ENCODE results near the gene ARHGEF28. TPM values are rescaled to one million over a fixed set of nuclear protein-coding genes. Genes with fewer than 3 reads are reported as not detected.

The ARHGEF28 gene
- total and polyA plus RNA-seq, 5 donors, result 1.1 to 1.7 (median 1.4) TPM

DNA sequence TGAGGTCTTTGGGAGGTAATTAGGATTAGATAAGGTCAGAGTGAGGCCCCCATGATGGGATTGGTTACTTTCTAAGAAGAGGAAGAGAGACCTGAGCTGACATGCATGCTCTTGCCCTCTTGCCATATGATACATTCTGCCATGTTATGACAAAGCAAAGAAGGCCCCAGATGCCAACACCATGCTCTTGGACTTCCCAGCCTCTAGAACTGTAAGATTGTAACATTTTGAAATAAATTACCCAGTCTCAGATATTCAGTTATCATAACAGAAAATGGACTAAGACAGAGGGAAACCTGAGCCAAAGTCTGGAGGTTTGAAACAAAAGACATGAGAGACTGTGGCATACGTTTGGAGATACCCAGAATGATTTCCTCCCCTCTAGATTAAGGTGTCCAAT is 318.6 kb downstream of the ARHGEF28 start:
- WGBS, result 80% methylated on average over 1 of the region's 1 CpG
- ATAC-seq, result no peak

DNA sequence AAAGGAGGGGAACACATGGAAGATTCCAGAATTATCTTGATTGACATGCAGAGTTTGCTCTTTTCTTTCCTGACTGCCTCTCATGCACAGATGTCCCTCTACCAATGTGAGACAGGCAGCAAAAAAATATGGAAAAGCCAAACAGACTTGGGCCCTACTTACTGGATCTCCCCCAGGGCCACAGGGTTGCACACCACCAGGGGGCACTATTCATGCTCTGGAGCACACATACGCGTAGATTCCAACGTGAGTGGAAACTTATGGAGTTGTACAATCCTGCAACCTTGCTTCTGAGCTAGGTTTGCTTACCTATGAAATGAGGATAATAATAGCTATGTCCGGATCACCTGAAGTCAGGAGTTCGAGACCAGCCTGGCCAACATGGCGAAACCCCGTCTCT is 319.5 kb downstream of the ARHGEF28 start:
- no peak for DNase-seq
- ATAC-seq, result no peak
- H3K4me3 ChIP-seq (ENCODE audit: low read length), result no peak overlapping the region
- no peaks in the 10 kb centered on the region for H3K4me1 ChIP-seq (ENCODE audit: control insufficient read depth, insufficient read depth, low read length)
- 91% methylated on average over 7 of the region's 7 CpGs for WGBS
- no peak overlapping the region for H3K27ac ChIP-seq (ENCODE audit: low read length)
- no peaks in the 10 kb centered on the region for H3K27me3 ChIP-seq (ENCODE audit: control insufficient read depth, insufficient read depth)
- intact Hi-C loops (cut with DNase I), result no loop called here
- H3K9me3 ChIP-seq (ENCODE audit: control insufficient read depth, low read length), result no peaks in the 10 kb centered on the region

More for the DNA sequence above, 318.6 kb downstream of the ARHGEF28 start:
- H3K4me1 ChIP-seq (ENCODE audit: control insufficient read depth, insufficient read depth, low read length), result no peaks in the 10 kb centered on the region
- H3K27me3 ChIP-seq (ENCODE audit: control insufficient read depth, insufficient read depth), result no peaks in the 10 kb centered on the region
- H3K9me3 ChIP-seq (ENCODE audit: control insufficient read depth, low read length), result no peaks in the 10 kb centered on the region
- no peak overlapping the region for H3K27ac ChIP-seq (ENCODE audit: low read length)
- H3K4me3 ChIP-seq (ENCODE audit: low read length), result no peak overlapping the region
- intact Hi-C loops (cut with DNase I), result no loop called here
- DNase-seq, result no peak

DNA sequence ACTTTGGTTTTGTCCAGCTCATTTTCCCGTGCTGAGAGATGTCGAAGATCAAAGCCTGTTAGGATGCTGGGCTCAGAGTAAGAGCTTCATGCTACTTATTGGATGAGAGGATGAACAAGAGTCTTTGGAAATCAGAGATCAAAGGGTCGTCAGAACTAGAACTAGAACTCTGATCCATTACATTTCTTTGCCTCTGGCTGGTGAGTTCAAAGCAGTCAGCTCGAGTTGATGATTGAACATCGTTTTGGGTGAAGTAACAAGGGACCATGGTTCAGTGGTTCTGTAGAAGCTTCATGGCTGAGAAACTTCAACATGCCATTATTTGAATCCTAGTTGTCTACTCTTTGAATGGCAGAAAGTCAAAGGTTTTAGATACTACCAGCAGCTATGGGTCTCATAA is 320.3 kb downstream of the ARHGEF28 start:
- intact Hi-C loops (cut with DNase I), result no loop called here
- ATAC-seq (no peak), DNase-seq (no peak)
- no peaks in the 10 kb centered on the region for H3K27me3 ChIP-seq (ENCODE audit: control insufficient read depth, insufficient read depth)
- no peak overlapping the region for H3K27ac ChIP-seq (ENCODE audit: low read length)
- no peak overlapping the region for H3K4me3 ChIP-seq (ENCODE audit: low read length)
- 89% methylated on average over 5 of the region's 5 CpGs for WGBS
- H3K9me3 ChIP-seq (ENCODE audit: control insufficient read depth, low read length), result no peaks in the 10 kb centered on the region
- no peaks in the 10 kb centered on the region for H3K4me1 ChIP-seq (ENCODE audit: control insufficient read depth, insufficient read depth, low read length)

DNA sequence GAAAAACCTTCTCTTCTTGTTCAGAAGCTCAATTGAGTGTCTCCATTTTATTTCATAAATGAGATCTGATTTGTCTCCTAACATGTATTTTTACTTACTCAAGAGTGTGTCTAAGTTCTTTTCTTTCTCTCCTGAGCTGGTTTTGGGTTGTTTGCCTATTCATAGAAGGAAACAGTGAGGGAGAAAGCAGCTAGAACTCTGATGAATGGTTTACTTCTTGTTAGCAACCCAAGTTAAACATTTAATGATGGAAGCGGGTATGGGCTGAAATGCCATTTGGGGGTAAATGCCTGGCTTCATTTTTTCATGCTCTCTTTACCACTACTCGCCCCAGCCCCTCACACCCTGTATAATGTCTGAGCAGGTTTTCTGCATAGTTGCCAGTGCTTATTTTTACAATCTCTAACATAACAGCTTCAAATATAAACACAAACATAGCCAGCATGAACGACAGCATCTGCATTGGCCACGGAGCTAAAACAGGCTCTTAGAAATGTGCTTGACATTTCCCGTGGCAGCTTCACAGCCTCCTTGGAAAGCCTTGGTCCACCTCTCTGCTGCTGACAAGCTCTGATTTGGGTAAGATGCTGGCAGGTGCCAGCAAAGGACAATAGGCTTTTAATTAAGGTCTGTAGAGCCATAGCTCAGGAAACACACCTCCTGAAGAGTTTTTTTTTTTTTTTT is 321.1 kb downstream of the ARHGEF28 start:
- intact Hi-C loops (cut with DNase I), result no loop called here
- ATAC-seq, result no peak
- Histone ChIP-seq H3K4me1 (ENCODE audit: control insufficient read depth, insufficient read depth, low read length) (no peaks in the 10 kb centered on the region), H3K9me3 (ENCODE audit: control insufficient read depth, low read length) (no peaks in the 10 kb centered on the region), H3K27ac (ENCODE audit: low read length) (no peak overlapping the region), H3K4me3 (ENCODE audit: low read length) (no peak overlapping the region), H3K27me3 (ENCODE audit: control insufficient read depth, insufficient read depth) (no peaks in the 10 kb centered on the region)
- no peak for DNase-seq
- WGBS, result 40% methylated on average over 5 of the region's 5 CpGs

DNA sequence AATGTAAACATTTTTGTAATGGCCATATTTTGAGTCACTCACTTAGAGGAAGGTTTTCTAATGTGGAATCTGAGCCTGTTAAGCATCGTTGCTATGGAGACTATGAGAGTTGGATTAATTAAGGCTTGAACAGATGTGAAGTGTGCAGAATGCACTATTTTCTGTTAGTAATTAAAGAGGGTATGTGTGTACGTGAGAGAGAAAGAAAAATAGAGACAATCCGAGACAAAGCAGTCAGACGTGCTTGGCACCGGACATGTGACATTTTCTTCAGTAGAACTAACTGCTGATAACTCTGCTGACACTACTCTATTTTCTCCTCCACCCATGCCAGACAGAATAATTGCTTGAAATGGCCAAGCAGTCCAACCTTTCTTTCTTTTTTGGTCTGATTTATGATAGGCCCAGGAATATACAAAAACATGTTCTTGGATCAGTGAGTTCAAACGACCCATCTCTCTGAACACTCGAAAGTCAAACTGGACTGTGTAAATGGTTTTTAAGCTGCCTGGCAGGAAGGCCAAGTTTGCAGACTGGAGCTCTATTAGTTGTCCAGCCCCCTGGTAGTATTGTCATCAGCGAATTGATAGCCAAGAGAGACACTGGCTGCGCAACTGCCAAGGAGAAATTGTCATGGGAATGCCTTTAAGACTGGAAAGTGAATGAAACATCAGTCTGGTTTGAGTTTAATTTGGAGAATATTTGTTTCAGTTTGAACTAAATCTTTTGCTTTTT is 322.1 kb downstream of the ARHGEF28 start:
- H3K27ac ChIP-seq (ENCODE audit: low read length), result no peak overlapping the region
- 50% methylated on average over 9 of the region's 9 CpGs for WGBS
- ATAC-seq, result peak; percentile 46 to 50

DNA sequence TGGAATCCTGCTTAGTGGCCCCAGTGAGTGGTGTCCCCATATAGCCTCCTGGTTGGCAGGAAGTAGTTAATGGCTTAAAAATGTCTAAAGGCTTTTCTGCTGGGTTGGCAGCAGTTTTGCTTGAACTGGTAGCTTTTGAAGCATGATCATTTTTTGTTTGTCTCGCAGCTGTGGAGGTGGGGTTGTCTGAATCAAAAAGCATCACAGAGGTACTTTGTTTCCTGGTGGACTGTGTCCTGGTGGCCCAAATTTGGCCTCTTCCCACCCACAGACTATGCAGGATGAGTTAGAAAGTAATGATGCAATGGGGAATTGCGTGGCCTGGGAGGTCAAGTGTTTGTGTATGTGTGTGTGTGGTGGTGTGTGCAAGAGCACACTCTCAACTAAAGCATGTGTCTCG is 322.7 kb downstream of the ARHGEF28 start:
- no peaks in the 10 kb centered on the region for H3K4me1 ChIP-seq (ENCODE audit: control insufficient read depth, insufficient read depth, low read length)
- no peak for DNase-seq
- peak in 1 of 2 donors; percentile 43 for ATAC-seq
- no peak overlapping the region for H3K27ac ChIP-seq (ENCODE audit: low read length)
- H3K9me3 ChIP-seq (ENCODE audit: control insufficient read depth, low read length), result no peaks in the 10 kb centered on the region
- no peaks in the 10 kb centered on the region for H3K27me3 ChIP-seq (ENCODE audit: control insufficient read depth, insufficient read depth)
- 47% methylated on average over 3 of the region's 3 CpGs for WGBS
- intact Hi-C loops (cut with DNase I), result no loop called here
- no peak overlapping the region for H3K4me3 ChIP-seq (ENCODE audit: low read length)

More for the DNA sequence above, 322.1 kb downstream of the ARHGEF28 start:
- no peaks in the 10 kb centered on the region for H3K9me3 ChIP-seq (ENCODE audit: control insufficient read depth, low read length)
- DNase-seq, result peak in 2 of 3 donors; percentile 22 to 62
- H3K27me3 ChIP-seq (ENCODE audit: control insufficient read depth, insufficient read depth), result no peaks in the 10 kb centered on the region
- H3K4me1 ChIP-seq (ENCODE audit: control insufficient read depth, insufficient read depth, low read length), result no peaks in the 10 kb centered on the region
- no peak overlapping the region for H3K4me3 ChIP-seq (ENCODE audit: low read length)
- intact Hi-C loops (cut with DNase I), result no loop called here

DNA sequence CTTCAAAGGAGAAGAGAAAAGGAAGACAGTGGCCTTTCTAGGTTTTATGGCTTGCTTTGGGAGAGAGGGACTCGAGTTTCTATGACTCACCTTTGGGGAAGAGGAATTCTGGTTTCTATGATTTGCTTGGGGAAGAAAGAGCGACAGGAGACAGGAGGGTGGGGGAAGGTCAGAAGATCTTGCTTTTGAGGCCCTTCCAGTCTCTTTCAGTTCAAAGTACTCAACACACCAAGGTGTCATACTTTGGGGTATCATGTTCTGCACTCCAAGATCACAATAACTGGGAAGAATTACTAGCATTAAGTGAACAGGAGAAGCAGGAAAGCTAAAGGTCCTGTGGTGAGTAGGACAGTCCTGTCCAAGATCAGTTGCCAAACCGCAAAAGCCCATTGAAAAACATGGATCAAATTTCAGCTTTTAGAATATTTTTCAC is 324.5 kb downstream of the ARHGEF28 start:
- Histone ChIP-seq H3K4me3 (ENCODE audit: low read length) (no peak overlapping the region), H3K9me3 (ENCODE audit: control insufficient read depth, low read length) (no peaks in the 10 kb centered on the region), H3K27ac (ENCODE audit: low read length) (no peak overlapping the region), H3K4me1 (ENCODE audit: control insufficient read depth, insufficient read depth, low read length) (peaks cover 2% of the 10 kb centered on the region), H3K27me3 (ENCODE audit: control insufficient read depth, insufficient read depth) (no peaks in the 10 kb centered on the region)
- no peak for ATAC-seq
- no peak for DNase-seq
- 91% methylated on average over 3 of the region's 3 CpGs for WGBS
- intact Hi-C loops (cut with DNase I), result no loop called here

DNA sequence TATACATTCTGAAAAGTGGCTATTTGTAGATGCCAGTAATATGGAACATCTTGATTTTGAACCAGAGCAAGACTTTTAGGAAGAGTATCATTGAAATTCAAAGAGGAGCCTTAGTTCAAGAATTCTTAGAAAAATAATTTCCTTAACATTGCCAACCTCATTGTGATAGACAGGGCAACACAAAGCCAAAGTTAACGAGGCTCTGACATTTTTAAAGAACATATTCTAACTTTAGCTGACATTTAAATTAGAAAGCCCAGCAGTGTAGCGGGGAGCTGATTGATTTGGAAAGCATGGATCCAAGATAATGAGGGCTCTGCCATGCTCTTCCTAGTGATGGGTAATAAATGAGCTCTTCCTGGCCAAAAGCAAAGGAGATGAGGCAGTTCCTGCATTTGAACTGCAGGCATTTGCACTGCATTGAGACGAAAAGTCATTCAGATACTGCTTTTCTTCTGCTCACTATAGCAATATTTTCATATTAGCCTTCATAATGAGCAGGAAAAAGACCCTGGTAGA is 325.0 kb downstream of the ARHGEF28 start:
- intact Hi-C loops (cut with DNase I), result no loop called here
- H3K4me1 ChIP-seq (ENCODE audit: control insufficient read depth, insufficient read depth, low read length), result peaks cover 2% of the 10 kb centered on the region
- H3K27me3 ChIP-seq (ENCODE audit: control insufficient read depth, insufficient read depth), result no peaks in the 10 kb centered on the region
- ATAC-seq (no peak), DNase-seq (no peak)
- no peaks in the 10 kb centered on the region for H3K9me3 ChIP-seq (ENCODE audit: control insufficient read depth, low read length)
- no peak overlapping the region for H3K27ac ChIP-seq (ENCODE audit: low read length)
- 92% methylated on average over 3 of the region's 3 CpGs for WGBS
- no peak overlapping the region for H3K4me3 ChIP-seq (ENCODE audit: low read length)

DNA sequence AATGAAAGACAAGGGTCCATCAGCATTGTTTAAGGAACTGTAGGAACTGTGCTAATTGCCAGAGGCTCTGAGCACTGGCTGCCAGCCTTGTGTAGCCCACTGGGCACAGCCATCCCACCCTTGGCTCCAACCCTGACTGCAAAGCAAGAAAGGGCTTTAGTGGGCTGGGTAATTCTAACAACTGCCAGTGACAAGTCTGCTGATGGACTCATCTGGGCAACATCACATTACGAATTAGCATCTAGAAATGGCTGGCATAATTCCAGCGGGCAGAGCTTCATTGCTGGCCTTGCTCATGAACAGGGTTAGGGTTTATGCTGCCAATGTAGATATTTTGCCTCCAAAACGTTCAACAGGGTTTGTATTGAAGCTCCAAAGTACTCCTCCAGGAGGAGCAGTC is 326.9 kb downstream of the ARHGEF28 start:
- ATAC-seq (no peak), DNase-seq (no peak)
- Histone ChIP-seq H3K4me3 (ENCODE audit: low read length) (no peak overlapping the region), H3K9me3 (ENCODE audit: control insufficient read depth, low read length) (no peaks in the 10 kb centered on the region), H3K4me1 (ENCODE audit: control insufficient read depth, insufficient read depth, low read length) (peaks cover 2% of the 10 kb centered on the region), H3K27me3 (ENCODE audit: control insufficient read depth, insufficient read depth) (no peaks in the 10 kb centered on the region), H3K27ac (ENCODE audit: low read length) (no peak overlapping the region)
- 61% methylated on average over 3 of the region's 3 CpGs for WGBS
- intact Hi-C loops (cut with DNase I), result no loop called here

DNA sequence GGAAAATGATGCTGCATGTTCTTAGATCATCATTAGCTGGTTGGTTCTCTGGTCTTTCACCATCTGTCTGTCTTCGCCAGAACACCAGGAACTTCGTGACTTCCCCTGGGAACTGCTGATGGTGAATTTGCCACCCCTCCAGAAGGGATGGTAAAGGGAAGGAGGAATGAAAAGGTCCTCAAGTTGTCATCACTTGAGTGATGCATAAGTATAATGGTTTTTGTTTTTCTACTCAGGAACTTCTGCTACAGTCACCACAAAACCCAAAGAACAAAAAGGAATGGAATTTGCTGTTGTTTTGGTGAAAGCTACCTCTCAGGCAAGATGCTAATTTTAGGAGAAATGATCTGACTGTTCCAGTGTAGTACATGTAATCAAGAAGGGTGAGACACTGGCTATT is 328.4 kb downstream of the ARHGEF28 start:
- no peaks in the 10 kb centered on the region for H3K27me3 ChIP-seq (ENCODE audit: control insufficient read depth, insufficient read depth)
- DNase-seq (no peak), ATAC-seq (no peak)
- no peaks in the 10 kb centered on the region for H3K9me3 ChIP-seq (ENCODE audit: control insufficient read depth, low read length)
- peaks cover 2% of the 10 kb centered on the region for H3K4me1 ChIP-seq (ENCODE audit: control insufficient read depth, insufficient read depth, low read length)
- no peak overlapping the region for H3K4me3 ChIP-seq (ENCODE audit: low read length)
- intact Hi-C loops (cut with DNase I), result no loop called here
- no peak overlapping the region for H3K27ac ChIP-seq (ENCODE audit: low read length)
- WGBS, result 87% methylated on average over 2 of the region's 2 CpGs

DNA sequence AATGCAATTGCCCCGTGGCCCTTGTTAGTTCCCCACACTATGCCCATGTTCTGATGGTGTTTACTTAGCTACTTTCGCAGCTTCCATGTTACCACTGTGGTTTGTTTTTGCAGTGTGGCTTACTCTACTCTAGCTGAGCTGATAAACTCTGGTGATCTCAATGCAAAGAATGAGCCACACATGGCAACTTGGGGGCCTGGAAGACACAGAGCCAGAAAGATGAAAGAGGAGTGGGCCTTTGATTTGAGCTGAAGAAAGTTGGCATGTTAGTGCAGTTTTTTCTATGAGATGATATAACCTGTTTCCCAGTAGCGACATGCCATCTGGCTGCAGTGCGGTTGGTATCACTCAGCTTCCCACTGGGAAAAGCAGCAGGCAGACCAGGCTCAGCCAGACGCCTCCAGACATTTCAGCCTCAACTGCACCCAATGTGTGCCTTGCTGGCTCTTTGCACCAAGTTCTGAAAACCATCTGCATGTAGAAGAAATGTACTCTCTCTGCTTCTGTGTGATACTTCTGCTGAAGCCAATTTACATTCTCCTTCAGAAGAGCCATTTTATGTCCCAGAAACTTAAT is 329.4 kb downstream of the ARHGEF28 start:
- intact Hi-C loops (cut with DNase I), result no loop called here
- H3K4me1 ChIP-seq (ENCODE audit: control insufficient read depth, insufficient read depth, low read length), result peaks cover 2% of the 10 kb centered on the region

More for the DNA sequence above, 329.4 kb downstream of the ARHGEF28 start:
- Histone ChIP-seq H3K9me3 (ENCODE audit: control insufficient read depth, low read length) (no peaks in the 10 kb centered on the region), H3K27me3 (ENCODE audit: control insufficient read depth, insufficient read depth) (no peaks in the 10 kb centered on the region), H3K4me3 (ENCODE audit: low read length) (no peak overlapping the region), H3K27ac (ENCODE audit: low read length) (no peak overlapping the region)
- DNase-seq, result no peak
- ATAC-seq, result no peak
- WGBS, result 74% methylated on average over 5 of the region's 5 CpGs

Measured in right cardiac atrium (tissue), 5 donors.